Suprapubic skin (tissue), 4 donors: ENCODE measurements around the gene SCAND1. TPM values are rescaled to one million over a fixed set of nuclear protein-coding genes. Genes with fewer than 3 reads are reported as not detected.
"Not testable (repeated sequence)": the region's sequence is repeated elsewhere in the genome, so short reads cannot be mapped to it uniquely, and the experiment has no call there.

Experiments used
- DNase-seq, 2 donors: peaks; one replicate each; pipeline ENCODE4 v3.0.0-alpha.2; 2019; ENCODE audit warnings: low spot score in 2 of 2
- H3K27ac ChIP-seq: fragments of 200-600 bp; sonication (generic); one replicate; pipeline ENCODE4 v1.5.1; 2019
- H3K27me3 ChIP-seq: fragments of 200-600 bp; sonication (generic); one replicate; pipeline ENCODE4 v1.5.1; 2019
- H3K36me3 ChIP-seq: fragments of 200-600 bp; sonication (generic); one replicate; pipeline ENCODE4 v1.5.1; 2019
- H3K4me1 ChIP-seq: fragments of 200-600 bp; sonication (generic); one replicate; pipeline ENCODE4 v1.5.1; 2019
- H3K4me3 ChIP-seq: fragments of 200-600 bp; sonication (generic); one replicate; pipeline ENCODE4 v1.5.1; 2019; ENCODE audit warnings: mild to moderate bottlenecking
- H3K9me3 ChIP-seq: fragments of 200-600 bp; sonication (generic); one replicate; pipeline ENCODE4 v1.5.1; 2019
- CTCF ChIP-seq, 2 donors: fragments of 200-600 bp in 1 of 2; fragments of 450-650 bp in 1 of 2; sonication (generic) in 1 of 2; IDR thresholded peaks; one replicate each; pipeline ENCODE4 v1.5.1; 2016 to 2019; ENCODE audit warnings: antibody characterized with exemption in 2 of 2, mild to moderate bottlenecking in 1 of 2, moderate library complexity in 1 of 2
- EP300 ChIP-seq: sonication (generic); formaldehyde crosslinking; IDR thresholded peaks from one replicate; pipeline ENCODE4 v1.6.1; 2017; ENCODE audit warnings: antibody characterized with exemption
- POLR2A ChIP-seq, 2 donors: fragments of 450-650 bp; IDR thresholded peaks; one replicate each; pipeline ENCODE4 v1.6.1; 2017; ENCODE audit warnings: antibody characterized with exemption in 2 of 2, mild to moderate bottlenecking in 2 of 2, moderate library complexity in 2 of 2
- POLR2AphosphoS5 ChIP-seq, 3 donors: sonication (generic); formaldehyde crosslinking; IDR thresholded peaks; one replicate each; pipeline ENCODE4 v1.6.1; 2017; ENCODE audit warnings: antibody characterized with exemption in 3 of 3
- WGBS: methylation state at CpG from one replicate; pipeline ENCODE4 v1.1.5; 2018; 5-methylcytosine and 5-hydroxymethylcytosine counted together
- total RNA-seq, 4 donors: library from RNA; depleted of rRNA; stranded (reverse); fragments of >200 nt; gene quantifications; one replicate each; pipeline ENCODE4 v1.1.0, GENCODE V29; 2016

Gene SCAND1
- total RNA-seq, 4 donors from 2014 or later = 53.9 to 67.4 (median 59.9) TPM

- 42% methylated on average over 4 of the region's 4 CpGs for WGBS
- H3K9me3 ChIP-seq = no peaks in the 10 kb centered on the region
- DNase-seq = no peak
- peaks cover 10% of the 10 kb centered on the region for H3K4me1 ChIP-seq
- H3K4me3 ChIP-seq = no peak overlapping the region
- TF ChIP-seq POLR2AphosphoS5 (IDR thresholded peaks at IDR 0.05) (no peak), EP300 (no peak), CTCF (IDR thresholded peaks at IDR 0.05) (no peak), POLR2A (IDR thresholded peaks at IDR 0.05) (no peak)
- no peaks in the 10 kb centered on the region for H3K36me3 ChIP-seq
- H3K27ac ChIP-seq = no peak overlapping the region
- no peaks in the 10 kb centered on the region for H3K27me3 ChIP-seq
Measured at GRCh38 chr20:35972462-35972861, 18.2 kb upstream of the SCAND1 start.

GRCh38 chr20:35971981-35972380 is 17.7 kb upstream of the SCAND1 start:
- H3K27ac ChIP-seq = no peak overlapping the region
- H3K4me3 ChIP-seq = no peak overlapping the region
- WGBS = 68% methylated on average over 2 of the region's 2 CpGs

GRCh38 chr20:35968930-35969329 is 14.6 kb upstream of the SCAND1 start:
- no peaks in the 10 kb centered on the region for H3K36me3 ChIP-seq
- no peak overlapping the region for H3K27ac ChIP-seq
- no peak for DNase-seq
- WGBS = 73% methylated on average over 1 of the region's 1 CpG
- H3K27me3 ChIP-seq = no peaks in the 10 kb centered on the region
- H3K4me3 ChIP-seq = no peak overlapping the region
- TF ChIP-seq CTCF (IDR thresholded peaks at IDR 0.05) (no peak), EP300 (no peak), POLR2AphosphoS5 (IDR thresholded peaks at IDR 0.05) (no peak), POLR2A (IDR thresholded peaks at IDR 0.05) (no peak)
- H3K4me1 ChIP-seq = peaks cover 10% of the 10 kb centered on the region
- no peaks in the 10 kb centered on the region for H3K9me3 ChIP-seq

More at GRCh38 chr20:35971981-35972380, 17.7 kb upstream of the SCAND1 start:
- no peak for DNase-seq
- Histone ChIP-seq H3K36me3 (no peaks in the 10 kb centered on the region), H3K9me3 (no peaks in the 10 kb centered on the region), H3K4me1 (peaks cover 10% of the 10 kb centered on the region), H3K27me3 (no peaks in the 10 kb centered on the region)
- TF ChIP-seq POLR2A (IDR thresholded peaks at IDR 0.05) = no peak
- TF ChIP-seq CTCF (IDR thresholded peaks at IDR 0.05) = no peak
- TF ChIP-seq POLR2AphosphoS5 (IDR thresholded peaks at IDR 0.05) = no peak
- no peak for TF ChIP-seq EP300

DNA sequence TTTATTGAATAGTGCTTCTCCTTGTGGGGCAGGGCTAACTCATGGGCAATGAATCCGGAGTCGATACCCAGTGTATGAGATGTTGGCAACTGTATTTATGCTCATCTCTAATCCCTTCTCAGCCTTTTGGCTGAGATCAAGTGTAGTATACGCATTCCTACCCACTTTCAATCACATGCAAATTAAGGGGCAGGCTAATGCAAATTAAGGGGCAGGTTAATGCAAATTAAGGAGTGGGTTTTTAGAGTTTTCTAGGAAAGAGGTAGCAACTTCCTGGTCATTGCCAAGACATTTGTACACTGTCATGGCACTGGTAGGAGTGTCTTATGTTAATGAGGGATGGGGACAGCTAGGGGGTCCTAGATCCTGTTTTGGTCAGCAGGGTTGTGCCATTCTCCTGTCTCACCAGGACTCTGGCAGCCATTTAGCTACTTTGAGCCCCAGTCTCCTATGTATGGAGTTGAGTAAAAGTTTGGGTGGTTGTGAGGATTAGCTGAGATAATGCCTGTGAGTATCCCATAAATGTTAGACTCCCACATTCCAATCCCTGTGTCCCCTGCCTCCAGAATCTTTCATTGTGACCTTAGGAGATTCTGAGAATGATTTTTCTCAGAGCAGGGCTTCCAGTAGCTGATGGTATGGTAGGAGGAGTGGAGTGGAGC is 13.8 kb upstream of the SCAND1 start, which contains the start of gene CNBD2:
TSS of gene CNBD2 (plus strand) at position 612 of the 662 bp plus-strand sequence. CDS start 173 bp downstream, outside the sequence.
- Histone ChIP-seq H3K27ac (no peak within 1 kb of the TSS), H3K9me3 (no peaks in the 10 kb centered on the region), H3K4me1 (peaks cover 8% of the 10 kb centered on the region), H3K27me3 (no peaks in the 10 kb centered on the region), H3K4me3 (no peak within 1 kb of the TSS), H3K36me3 (no peaks in the 10 kb centered on the region)
- no peak for DNase-seq
- TF ChIP-seq POLR2AphosphoS5 (IDR thresholded peaks at IDR 0.05) (no peak), CTCF (IDR thresholded peaks at IDR 0.05) (no peak), POLR2A (IDR thresholded peaks at IDR 0.05) (no peak), EP300 (no peak)
- WGBS = 98% methylated on average over 3 of the region's 3 CpGs

GRCh38 chr20:35963878-35964277 is 9.6 kb upstream of the SCAND1 start:
- no peaks in the 10 kb centered on the region for H3K36me3 ChIP-seq
- no peaks in the 10 kb centered on the region for H3K9me3 ChIP-seq
- 82% methylated on average over 4 of the region's 4 CpGs for WGBS
- TF ChIP-seq POLR2AphosphoS5 (IDR thresholded peaks at IDR 0.05) (no peak), POLR2A (IDR thresholded peaks at IDR 0.05) (no peak), EP300 (no peak), CTCF (IDR thresholded peaks at IDR 0.05) (no peak)
- DNase-seq = no peak
- H3K27me3 ChIP-seq = no peaks in the 10 kb centered on the region
- H3K27ac ChIP-seq = no peak overlapping the region
- H3K4me1 ChIP-seq = no peaks in the 10 kb centered on the region
- no peak overlapping the region for H3K4me3 ChIP-seq

DNA sequence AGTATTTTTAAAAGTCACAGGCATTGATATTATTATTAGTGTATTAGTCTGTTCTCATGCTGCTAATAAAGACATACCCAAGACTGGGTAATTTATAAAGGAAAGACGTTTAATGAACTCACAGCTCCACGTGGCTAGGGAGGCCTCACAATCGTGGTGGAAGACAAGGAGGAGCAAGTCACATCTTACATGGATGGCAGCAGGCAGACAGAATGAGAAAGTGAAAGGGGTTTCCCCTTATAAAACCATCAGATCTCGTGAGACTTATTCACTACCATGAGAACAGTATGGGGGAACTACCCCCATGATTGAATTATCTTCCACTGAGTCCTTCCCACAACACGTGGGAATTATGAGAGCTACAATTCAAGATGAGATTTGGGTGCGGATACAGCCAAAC is 5.0 kb upstream of the SCAND1 start:
- H3K27ac ChIP-seq, H3K9me3 ChIP-seq, H3K4me3 ChIP-seq, DNase-seq, H3K36me3 ChIP-seq, H3K27me3 ChIP-seq: not testable (repeated sequence)
- H3K4me1 ChIP-seq = peaks cover 14% of the 10 kb centered on the region
- 81% methylated on average over 6 of the region's 6 CpGs for WGBS
